IPS DF 6.9 (cell line): ENCODE data around the gene WNT9A.

Experiments
- DNase-seq: peaks from one replicate; pipeline ENCODE4 v3.0.0-alpha.2; 2013; ENCODE audit warnings: low read depth, low spot score
- H3K27ac ChIP-seq: one replicate; pipeline ENCODE4 v1.5.1; 2013; ENCODE audit warnings: low read length, control low read depth
- H3K27me3 ChIP-seq: 2 replicates; pipeline ENCODE4 v1.6.1; 2013; ENCODE audit warnings: mild to moderate bottlenecking, low read length; ENCODE audit not compliant: control insufficient read depth, insufficient read depth
- H3K36me3 ChIP-seq: 2 replicates; pipeline ENCODE4 v1.6.1; 2013; ENCODE audit warnings: low read length; ENCODE audit not compliant: control insufficient read depth, insufficient read depth
- H3K4me1 ChIP-seq: 2 replicates; pipeline ENCODE4 v1.6.1; 2013; ENCODE audit warnings: low read length; ENCODE audit not compliant: control insufficient read depth, insufficient read depth
- H3K4me3 ChIP-seq: 2 replicates; pipeline ENCODE4 v1.5.1; 2013; ENCODE audit warnings: mild to moderate bottlenecking, low read length
- H3K9me3 ChIP-seq: 2 replicates; pipeline ENCODE4 v1.6.1; 2013; ENCODE audit warnings: low read length, inconsistent platforms; ENCODE audit not compliant: control insufficient read depth, insufficient read depth
- WGBS: extraction: QIAGEN DNeasy Blood & Tissue Kit; methylation state at CpG from one replicate; pipeline ENCODE4 v1.1.7; 2013; ENCODE audit warnings: mixed read lengths, missing lambda C conversion rate; ENCODE audit not compliant: insufficient read length, insufficient coverage; 5-methylcytosine and 5-hydroxymethylcytosine counted together

The WNT9A gene

DNA sequence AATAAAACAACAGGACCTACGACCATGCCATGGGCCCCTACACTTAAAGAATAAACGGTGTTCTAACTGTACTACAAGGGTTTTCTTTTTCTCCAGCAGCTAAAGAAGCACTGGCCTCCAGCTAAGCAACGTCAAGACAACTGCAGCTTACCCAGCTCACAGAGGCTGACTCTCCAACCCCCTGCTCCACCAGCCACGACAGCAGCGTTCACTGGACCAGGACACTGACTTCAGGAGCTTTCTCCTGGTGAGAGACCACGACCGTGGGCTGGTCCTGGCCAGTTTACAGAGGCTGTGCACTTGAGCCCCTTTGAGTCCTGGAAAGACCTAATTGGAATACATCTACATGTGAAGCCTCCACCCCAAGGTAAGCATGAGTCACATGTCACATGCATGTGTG lies 39.4 kb downstream of the WNT9A start:
- DNase-seq: no peak
- Histone ChIP-seq H3K9me3 (no peaks in the 10 kb centered on the region), H3K4me3 (no peak overlapping the region), H3K36me3 (no peaks in the 10 kb centered on the region), H3K4me1 (peaks cover 3% of the 10 kb centered on the region; the same call in 1 of the 2 replicates), H3K27ac (no peak overlapping the region), H3K27me3 (no peaks in the 10 kb centered on the region)
- no CpG with 5 or more reads among the region's 7 CpGs for WGBS

DNA sequence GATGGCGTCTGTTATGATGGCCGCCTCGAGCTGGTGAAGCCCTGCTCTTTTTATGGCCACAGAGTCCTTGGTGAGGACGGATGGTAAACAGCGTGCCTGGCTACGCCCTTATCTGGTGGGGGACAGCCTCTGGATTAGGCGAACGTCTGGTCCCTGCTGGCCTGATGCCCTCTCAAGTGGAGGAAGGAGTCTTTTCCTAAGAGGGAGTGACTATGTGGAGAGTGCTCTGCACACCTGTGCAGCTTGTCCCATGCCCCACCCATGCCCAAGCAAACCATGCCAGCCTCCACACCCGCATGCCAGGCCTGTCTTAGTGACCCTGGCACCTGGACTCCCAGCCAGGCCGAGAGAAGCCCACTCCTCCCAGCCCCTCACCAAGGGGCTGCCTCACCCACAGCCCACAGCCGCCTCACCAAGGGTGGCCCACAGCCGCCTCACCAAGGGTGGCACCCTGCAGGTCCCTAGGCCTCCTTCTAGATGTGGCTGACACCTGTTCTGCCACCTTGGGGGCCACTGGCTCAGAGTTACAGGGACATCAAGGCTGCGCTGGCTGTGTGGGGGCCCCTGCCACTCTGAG lies 40.2 kb downstream of the WNT9A start:
- WGBS: no CpG with 5 or more reads among the region's 13 CpGs
- no peaks in the 10 kb centered on the region for H3K9me3 ChIP-seq

DNA sequence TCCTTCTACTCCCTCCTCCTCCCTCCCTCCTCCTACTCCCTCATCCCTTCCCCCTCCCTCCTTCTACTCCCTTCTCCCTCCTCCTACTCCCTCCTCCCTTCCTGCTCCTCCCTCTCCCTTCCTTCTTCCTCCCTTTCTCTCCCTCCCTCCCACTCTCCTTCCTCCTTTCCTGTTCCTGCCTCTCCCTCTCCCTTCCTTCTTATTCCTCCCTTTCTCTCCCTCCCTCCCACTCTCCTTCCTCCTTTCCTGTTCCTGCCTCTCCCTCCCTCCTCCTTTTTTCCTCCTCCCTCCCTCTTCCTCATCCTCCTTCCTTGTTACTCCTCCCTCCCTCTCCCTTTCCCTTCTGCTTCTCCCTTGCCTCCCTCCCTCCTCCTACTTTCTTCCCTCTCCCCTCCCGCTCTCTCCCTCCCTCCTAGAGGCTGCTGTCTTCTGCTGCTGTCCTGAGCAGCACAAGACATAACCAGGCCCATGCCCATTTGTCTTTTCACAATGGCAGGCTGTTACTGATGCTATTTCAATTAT lies 41.1 kb downstream of the WNT9A start:
- Histone ChIP-seq H3K27me3 (no peaks in the 10 kb centered on the region), H3K36me3 (no peaks in the 10 kb centered on the region), H3K4me3 (no peak overlapping the region), H3K9me3 (no peaks in the 10 kb centered on the region), H3K27ac (no peak overlapping the region), H3K4me1 (peaks cover 1% of the 10 kb centered on the region; the same call in 1 of the 2 replicates)
- no peak for DNase-seq
- WGBS: no CpG with 5 or more reads among the region's 1 CpG

More for the DNA sequence above, 40.2 kb downstream of the WNT9A start:
- no peaks in the 10 kb centered on the region for H3K27me3 ChIP-seq
- no peak overlapping the region for H3K4me3 ChIP-seq
- no peak overlapping the region for H3K27ac ChIP-seq
- no peak for DNase-seq
- peaks cover 1% of the 10 kb centered on the region; the same call in 1 of the 2 replicates for H3K4me1 ChIP-seq
- no peaks in the 10 kb centered on the region for H3K36me3 ChIP-seq

DNA sequence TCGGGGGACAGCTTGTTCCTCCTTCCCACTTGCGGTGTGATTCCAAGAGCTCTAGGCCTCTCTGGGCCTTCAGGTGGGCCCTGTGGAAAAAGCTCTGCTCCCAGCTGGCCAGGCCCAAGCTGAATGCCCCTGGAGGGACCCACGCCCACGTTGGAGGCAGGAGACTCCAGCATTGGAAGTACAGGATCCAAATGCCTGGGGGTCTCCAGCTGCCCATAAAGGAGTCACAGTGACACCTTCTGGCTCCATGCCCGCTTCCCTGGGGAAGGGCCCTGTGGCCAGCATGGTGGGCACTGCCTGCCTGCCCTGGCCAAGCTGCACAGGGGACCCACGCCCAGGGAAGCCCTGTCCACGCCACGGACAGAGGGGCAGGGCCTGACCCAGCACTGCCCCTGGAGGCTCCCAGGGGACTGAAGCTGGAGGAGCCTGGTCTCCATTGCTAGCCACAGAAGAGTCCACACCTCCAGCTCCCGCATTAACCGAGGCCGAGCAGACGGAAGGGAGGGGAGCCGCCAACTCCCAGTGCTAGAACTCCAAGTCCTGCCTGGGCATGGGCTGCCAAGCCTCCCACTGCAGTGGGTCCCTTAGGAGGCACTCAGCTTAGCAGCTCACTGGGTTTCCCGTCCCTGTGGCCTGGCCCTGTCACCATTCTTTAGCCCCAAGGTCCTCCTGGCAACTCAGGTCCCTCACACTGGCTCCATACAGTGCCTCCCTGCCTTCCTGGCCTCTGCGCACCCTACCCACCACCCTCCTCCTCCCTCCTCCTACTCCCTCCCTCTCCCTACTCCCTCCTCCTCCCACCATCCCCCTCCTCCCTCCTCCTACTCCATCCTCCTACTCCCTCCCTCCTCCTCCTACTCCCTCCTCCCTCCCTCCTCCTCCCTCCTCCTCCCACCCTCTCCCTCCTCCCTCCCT lies 41.9 kb downstream of the WNT9A start:
- no peaks in the 10 kb centered on the region for H3K36me3 ChIP-seq
- H3K27ac ChIP-seq: no peak overlapping the region
- peaks cover 1% of the 10 kb centered on the region; the same call in 1 of the 2 replicates for H3K4me1 ChIP-seq
- H3K27me3 ChIP-seq: no peaks in the 10 kb centered on the region
- H3K4me3 ChIP-seq: no peak overlapping the region
- DNase-seq: no peak
- no CpG with 5 or more reads among the region's 15 CpGs for WGBS
- H3K9me3 ChIP-seq: no peaks in the 10 kb centered on the region

DNA sequence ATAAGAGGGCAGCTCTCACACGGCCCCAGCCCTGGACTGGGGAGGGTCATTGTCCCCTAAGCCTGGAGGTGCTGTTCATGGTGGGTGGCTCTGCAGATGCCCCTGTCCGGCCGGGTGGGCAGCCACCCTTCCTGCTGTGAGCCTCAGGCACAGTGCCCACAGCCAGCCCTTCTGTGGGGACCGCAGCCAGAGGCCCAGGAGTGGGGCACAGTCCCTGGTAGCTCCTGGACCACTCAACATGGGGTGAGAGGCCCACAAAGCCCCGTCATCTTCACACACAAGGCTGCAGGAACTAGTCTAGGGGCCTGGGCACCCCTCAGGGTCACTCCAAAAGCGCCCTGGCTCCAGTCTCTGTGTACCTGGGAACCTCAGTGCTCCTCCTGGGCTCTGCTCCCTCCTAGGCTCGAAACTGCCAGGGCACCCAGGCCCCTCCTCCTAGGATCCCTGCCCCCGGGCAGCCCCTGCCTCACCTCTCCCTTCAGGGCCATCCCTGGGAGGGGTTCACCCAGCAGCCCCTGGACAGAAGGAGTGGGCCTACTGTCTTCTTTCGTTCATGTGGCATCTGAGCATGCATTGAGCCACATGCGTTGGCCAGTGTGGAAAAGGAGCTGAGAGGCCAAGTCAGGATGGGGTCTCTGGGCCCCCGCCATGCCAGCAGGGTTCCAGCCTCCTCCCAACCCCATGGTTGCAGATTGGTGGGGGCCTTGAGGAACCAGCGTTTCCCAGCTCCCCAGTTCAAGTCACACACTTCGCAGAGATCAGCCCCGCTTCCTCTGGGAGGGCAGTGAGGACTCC lies 43.0 kb downstream of the WNT9A start:
- Histone ChIP-seq H3K4me1 (peaks cover 1% of the 10 kb centered on the region; the same call in 1 of the 2 replicates), H3K27me3 (no peaks in the 10 kb centered on the region), H3K4me3 (no peak overlapping the region), H3K9me3 (no peaks in the 10 kb centered on the region), H3K27ac (no peak overlapping the region), H3K36me3 (no peaks in the 10 kb centered on the region)
- no CpG with 5 or more reads among the region's 14 CpGs for WGBS
- DNase-seq: no peak

DNA sequence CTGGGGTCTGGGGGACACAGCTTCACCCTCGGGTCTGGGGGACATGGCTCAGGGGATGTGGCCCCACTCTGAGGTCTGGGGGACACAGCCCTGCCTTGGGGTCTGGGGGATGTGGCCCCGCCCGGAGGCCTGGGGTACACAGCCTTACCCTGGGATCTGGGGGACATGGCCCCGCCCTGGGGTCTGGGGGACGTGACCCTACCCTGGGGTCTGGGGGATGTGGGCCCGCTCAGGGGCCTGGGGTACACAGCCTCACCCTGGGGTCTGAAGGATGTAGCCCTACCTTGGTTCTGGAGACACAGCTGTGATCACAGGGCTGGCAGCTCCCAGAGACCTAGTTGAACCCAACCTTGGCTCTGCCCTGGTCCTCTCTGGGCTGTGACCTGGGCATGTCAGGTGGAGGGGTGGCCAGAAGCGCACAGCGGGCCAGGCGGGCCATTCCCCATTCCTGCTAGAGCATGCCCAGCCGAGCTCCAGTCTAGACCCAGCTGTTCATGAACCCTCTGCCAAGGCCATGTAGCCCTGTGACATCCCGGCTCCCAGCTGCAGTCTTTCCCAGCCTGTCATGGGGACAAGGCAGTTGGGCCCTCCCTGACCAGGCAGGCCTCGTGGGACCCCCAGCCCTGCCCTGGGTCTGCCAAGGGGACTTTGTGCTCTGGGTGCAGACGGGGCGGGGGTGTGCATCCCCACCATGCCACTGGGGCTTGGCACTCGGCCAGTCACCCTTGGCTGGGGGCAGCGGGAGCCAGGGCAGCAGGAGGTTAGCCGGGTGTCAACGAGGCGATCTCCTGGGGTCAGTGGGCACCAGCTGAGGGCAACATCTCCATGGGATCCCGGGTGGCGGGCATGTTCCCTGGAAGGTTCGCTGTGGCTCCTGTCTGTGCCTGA lies 43.9 kb downstream of the WNT9A start:
- no peaks in the 10 kb centered on the region for H3K36me3 ChIP-seq
- H3K9me3 ChIP-seq: no peaks in the 10 kb centered on the region
- H3K4me1 ChIP-seq: peaks cover 1% of the 10 kb centered on the region; the same call in 1 of the 2 replicates
- H3K27me3 ChIP-seq: no peaks in the 10 kb centered on the region
- WGBS: no CpG with 5 or more reads among the region's 22 CpGs
- H3K4me3 ChIP-seq: no peak overlapping the region
- no peak for DNase-seq
- no peak overlapping the region for H3K27ac ChIP-seq

DNA sequence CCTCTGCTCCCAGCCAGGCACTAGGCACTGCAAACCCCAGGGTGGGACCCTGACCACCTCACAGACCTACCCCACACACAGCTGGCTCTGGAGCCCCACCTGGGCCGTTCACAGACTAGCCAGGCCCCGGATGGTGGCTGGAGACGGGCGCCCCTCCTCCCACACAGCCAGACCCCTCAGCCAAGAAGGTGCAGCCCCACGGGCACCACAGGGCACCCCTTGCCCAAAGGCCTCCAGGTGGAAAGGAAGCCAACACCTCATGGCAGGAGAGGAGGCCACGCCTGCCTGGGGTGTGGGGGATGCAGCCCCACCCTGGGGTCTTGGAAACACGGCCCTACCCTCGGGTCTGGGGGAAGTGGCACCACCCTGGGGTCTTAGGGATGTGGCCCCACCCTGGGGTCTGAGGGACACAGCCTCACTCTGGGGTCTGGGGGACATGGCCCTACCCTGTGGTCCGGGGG lies 44.6 kb downstream of the WNT9A start:
- Histone ChIP-seq H3K9me3 (no peaks in the 10 kb centered on the region), H3K36me3 (no peaks in the 10 kb centered on the region), H3K4me1 (peaks cover 1% of the 10 kb centered on the region; the same call in 1 of the 2 replicates), H3K27me3 (no peaks in the 10 kb centered on the region), H3K4me3 (no peak overlapping the region), H3K27ac (no peak overlapping the region)
- no CpG with 5 or more reads among the region's 9 CpGs for WGBS
- no peak for DNase-seq

DNA sequence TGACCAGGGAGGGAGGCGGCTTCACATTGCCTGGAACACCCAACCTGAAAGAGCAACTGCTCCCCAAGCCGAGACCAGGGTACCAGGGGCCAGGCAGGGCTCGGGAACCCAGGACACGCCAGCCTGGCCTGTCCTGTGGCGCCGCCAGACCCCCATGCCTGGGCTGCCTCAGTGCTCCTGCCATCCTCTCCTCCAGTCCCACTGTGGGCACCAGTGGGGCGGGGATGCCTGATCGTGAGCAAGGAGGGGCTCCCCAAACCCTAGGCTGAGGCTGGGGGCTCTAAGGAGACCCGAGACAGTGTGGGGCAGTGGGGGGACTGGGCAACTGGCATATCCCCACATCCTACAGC lies 45.1 kb downstream of the WNT9A start:
- Histone ChIP-seq H3K27me3 (no peaks in the 10 kb centered on the region), H3K9me3 (no peaks in the 10 kb centered on the region), H3K27ac (no peak overlapping the region), H3K4me1 (peaks cover 1% of the 10 kb centered on the region; the same call in 1 of the 2 replicates), H3K36me3 (no peaks in the 10 kb centered on the region), H3K4me3 (no peak overlapping the region)
- no peak for DNase-seq
- no CpG with 5 or more reads among the region's 9 CpGs for WGBS

DNA sequence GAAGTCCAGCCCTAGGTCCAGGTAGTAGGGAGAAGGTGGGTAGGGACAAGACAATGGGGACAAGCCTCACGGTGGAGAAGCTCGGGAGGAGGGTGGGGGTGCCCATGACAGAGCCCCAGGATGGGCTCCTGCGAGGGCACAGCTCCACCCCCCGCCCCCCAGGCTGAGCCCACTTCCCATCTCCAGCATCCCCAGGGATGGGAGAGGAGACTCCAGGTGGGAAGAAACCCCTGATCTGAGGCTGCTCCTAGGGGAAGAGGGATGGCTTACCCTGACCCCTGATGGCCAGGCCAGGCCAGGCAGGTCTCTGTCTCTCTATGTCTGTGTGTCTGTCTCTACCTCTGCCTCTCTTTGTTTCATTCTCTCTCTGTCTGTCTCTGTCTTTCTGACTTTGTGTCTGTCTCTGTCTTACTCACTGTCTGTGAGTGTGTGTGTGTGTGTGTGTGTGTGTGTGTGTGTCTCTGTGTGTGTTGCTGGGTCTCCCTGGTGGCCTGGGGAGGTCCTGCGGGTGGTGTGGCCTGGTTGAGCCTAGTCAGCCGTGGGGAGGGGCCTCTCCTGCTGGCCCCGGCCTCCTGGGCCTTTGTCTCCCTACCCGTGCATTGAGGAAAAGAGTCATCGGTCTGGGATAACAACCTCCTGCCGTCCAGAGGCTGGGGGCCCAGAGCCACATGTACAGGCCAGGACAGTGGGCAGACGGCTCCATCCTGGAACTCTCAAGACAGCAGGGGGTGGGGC lies 45.7 kb downstream of the WNT9A start:
- DNase-seq: no peak
- no peak overlapping the region for H3K27ac ChIP-seq
- no CpG with 5 or more reads among the region's 11 CpGs for WGBS
- H3K9me3 ChIP-seq: no peaks in the 10 kb centered on the region
- H3K36me3 ChIP-seq: no peaks in the 10 kb centered on the region
- peaks cover under 1% of the 10 kb centered on the region; the same call in 1 of the 2 replicates for H3K4me1 ChIP-seq
- H3K27me3 ChIP-seq: no peaks in the 10 kb centered on the region
- H3K4me3 ChIP-seq: no peak overlapping the region
